Activated CD4-positive, alpha-beta T cell treated with anti-CD3 and anti-CD28 coated beads for 48 hours (primary cell): ENCODE data around the gene DPP9.
"Not testable (repeated sequence)": the region's sequence is repeated elsewhere in the genome, so short reads cannot be mapped to it uniquely, and the experiment has no call there.

ENCODE experiments used
- DNase-seq: peaks from one replicate; pipeline ENCODE4 v3.0.0-alpha.2; 2020

Gene DPP9

GRCh38 chr19:4723595-4724514, at the start of gene DPP9:
DPP9 (minus strand) TSS chr19:4723842; CDS start chr19:4719906, 3,936 bp downstream.
- peak; percentile 98 for DNase-seq

- DNase-seq: no peak
Measured at GRCh38 chr19:4773047-4773640, 49.5 kb upstream of the DPP9 start.

DNA sequence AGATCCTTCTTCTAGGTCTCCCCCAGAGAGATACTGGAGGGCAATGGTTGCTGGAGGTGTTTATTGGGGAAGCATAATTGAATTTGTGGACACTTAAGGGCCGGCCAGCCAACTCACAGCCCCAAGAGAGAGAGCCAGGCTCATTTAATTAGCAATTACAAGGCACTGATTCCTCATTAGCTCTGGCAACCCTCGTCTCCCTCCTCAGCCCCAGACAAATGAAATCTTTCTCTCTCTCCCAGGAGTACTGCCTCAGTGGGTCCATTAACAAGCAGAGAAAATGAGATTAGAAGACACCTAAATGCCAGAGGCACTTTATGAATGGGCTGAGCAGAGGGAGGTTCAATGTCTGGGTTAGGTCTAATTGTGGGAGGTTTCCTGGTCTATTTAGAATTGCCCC, 48.9 kb upstream of the DPP9 start:
- no peak for DNase-seq

DNA sequence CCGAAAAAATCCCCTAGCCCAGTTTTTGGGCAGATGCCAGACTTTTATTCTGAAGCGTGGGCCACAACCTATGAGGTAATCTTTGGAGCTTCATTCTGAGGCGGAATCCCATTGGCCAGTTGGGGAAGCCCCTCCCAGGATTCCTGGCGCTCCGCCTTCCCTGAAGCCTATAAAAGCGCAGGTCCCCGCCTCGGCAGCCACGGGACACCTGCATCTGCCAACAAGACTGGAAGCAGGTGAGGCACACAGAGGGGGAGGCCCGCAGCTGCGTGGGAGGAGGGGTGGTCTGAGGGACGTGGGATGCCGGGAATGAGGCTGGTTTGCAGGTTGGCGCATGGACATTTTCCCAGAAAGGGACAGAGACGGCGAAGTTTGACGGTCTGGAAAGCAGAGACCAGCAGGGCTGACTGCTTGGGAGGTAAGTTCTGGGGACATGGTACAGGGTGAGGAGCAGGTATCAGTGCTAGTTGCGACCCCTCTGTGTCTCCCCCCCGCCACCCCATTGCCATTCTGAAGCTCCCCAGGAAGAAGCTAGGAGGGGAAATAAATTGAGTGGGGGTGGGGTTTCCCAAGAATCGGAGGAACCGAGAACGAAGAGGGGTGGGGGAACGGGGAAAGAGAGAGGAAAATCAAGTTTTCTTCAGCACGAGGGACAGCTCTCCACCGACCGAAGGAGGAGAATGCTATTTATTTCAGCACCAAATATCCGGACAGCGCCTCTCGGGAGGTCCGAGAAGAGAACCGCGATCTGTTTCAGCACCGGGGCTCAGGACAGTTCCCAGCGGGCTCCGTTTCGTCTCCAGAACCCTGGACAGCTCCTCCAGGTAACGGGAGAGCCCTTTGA, 45.5 kb upstream of the DPP9 start:
- peak; percentile 88 for DNase-seq

DNA sequence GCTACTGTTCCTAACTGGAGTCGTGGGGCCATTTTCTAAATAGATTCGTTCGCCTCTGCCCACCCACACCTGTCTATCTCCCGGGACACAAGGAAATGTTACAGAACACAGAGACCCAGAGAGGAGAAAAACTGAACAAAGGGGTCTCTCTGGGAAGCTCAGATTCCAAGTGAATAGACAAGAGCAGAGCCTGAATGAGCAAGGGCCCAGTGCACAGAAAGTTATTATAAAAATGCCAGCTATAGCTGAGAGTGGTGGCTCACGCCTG, 40.7 kb upstream of the DPP9 start:
- no peak for DNase-seq

GRCh38 chr19:4763021-4763420, 39.4 kb upstream of the DPP9 start:
- DNase-seq: no peak

DNA sequence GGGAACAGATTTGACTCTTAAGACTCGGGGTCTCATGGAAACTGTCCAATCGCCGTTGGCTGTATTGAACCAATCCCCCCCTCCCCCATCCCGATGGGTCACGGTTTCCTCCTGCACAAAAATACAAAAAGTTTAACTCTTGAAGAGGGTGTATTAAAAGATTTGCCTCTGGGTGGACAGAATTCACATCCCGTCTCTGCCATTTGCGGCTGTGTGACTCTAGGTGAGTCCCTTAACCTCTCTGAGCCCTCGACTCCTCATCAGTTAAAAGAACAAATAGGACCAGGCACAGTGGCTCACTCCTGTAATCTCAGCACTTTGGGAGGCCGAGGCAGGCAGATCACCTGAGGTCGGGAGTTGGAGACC, 36.6 kb upstream of the DPP9 start:
- no peak for DNase-seq

GRCh38 chr19:4759388-4760284, 36.0 kb upstream of the DPP9 start:
- peak; percentile 76 for DNase-seq

GRCh38 chr19:4758659-4759058, 35.0 kb upstream of the DPP9 start:
- DNase-seq: no peak

GRCh38 chr19:4758082-4758481, 34.4 kb upstream of the DPP9 start:
- DNase-seq: no peak

DNA sequence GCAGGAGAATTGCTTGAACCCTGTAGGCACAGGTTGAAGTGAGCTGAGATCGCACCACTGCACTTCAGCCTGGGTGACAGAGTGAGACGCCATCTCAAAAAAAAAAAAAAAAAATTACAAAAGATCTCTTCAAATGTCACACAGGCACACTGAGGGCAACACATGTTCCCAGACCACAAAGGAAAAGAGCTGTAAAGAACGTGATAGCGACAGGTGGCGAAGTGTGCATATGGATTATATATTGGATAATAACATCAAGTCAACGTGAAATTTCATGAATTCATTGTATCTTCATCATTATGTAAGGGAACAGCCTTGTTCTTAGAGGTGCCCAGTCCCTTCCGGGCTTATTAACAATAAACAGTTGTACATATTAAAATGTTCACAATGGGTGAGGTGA, 31.8 kb upstream of the DPP9 start:
- no peak for DNase-seq

DNA sequence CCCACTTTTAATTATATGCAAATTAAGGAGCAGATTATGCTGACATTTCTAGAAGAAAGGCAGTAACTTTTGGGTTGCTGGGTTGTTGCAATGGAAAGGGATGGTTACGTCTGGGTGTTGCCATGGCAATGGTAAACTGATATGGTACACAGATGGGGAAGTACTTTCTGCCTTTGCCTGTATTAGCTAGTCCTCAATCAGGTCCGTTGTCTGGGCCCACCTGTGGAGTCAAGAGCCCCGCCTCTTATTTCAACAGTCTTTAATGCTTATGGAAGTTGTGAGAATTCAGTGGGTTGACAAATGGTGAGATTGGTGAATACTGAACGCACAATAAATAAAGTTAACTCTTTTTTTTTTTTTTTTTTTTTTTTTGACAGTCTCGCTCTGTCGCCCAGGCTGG, 30.6 kb upstream of the DPP9 start:
- DNase-seq: no peak

- peak; percentile 34 for DNase-seq
Measured at GRCh38 chr19:4749870-4750590, 26.4 kb upstream of the DPP9 start.

DNA sequence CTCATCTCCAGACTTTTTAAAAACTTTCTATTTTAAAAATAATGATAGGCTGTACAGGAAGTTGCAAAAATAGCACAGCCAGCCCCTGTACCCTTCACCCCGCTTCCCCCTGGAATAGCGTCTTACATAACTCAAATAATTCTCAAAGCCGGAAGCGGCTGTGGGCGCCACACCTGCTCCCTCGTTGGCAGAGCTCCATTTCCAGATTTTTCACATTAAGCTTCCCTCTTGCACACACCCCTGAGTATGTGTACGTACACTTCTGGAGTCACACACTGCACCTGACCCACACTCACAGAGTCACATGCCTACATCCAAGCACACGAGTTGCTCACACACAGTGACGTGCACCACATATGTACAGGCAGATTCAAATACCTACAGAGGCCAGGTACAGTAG, 24.9 kb upstream of the DPP9 start:
- DNase-seq: no peak

GRCh38 chr19:4748185-4748584, 24.5 kb upstream of the DPP9 start:
- DNase-seq: no peak

DNA sequence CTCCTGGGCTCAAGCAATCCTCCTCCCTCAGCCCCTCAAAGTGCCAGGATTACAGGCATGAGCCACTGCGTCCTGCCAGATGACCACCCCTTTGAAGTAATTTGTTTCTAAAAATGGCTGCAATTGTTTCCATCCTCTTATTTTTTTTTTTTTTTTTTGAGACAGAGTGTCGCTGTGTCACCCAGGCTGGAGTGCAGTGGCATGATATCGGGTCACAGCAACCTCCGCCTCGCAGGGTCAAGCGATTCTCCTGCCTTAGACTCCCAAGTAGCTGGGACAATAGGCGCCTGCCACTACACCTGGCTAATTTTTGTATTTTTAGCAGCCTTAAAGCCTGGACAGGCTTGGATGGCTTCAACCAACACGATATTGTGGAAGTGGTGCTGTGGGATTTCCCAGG, 22.3 kb upstream of the DPP9 start:
- no peak for DNase-seq

DNA sequence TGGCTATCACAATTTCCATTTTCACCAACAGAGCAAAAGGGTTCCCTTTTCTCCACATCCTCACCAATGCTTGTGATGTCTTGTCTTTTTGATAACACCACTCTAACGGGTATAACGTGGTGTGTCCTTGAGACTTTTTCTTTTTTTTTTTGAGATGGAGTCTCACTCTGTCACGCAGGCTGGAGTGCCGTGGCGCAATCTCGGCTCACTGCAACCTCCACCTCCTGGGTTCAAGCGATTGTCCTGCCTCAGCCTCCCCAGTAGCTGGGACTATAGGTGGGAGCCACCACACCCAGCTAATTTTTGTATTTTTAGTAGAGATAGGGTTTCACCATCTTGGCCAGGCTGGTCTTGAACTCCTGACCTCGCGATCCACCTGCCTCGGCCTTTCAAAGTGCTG, 21.5 kb upstream of the DPP9 start:
- not testable (repeated sequence) for DNase-seq

- DNase-seq: no peak
Measured at GRCh38 chr19:4744451-4745174, 21.0 kb upstream of the DPP9 start.

- DNase-seq: no peak
Measured at GRCh38 chr19:4742723-4743646, 19.3 kb upstream of the DPP9 start.

- DNase-seq: no peak
Measured at GRCh38 chr19:4740092-4740491, 16.4 kb upstream of the DPP9 start.
